IMR-90 (cell line): ENCODE results near the gene ANO8. TPM values are rescaled to one million over a fixed set of nuclear protein-coding genes. Genes with fewer than 3 reads are reported as not detected.

Experiments
- ATAC-seq: fragments of 200-7000 bp; cut with Tn5 transposase; 2 replicates; pipeline ENCODE4 v1.9.1; 2020; ENCODE audit warnings: low read depth, mild to moderate bottlenecking, moderate library complexity
- BruUV-seq: library from RNA; stranded (reverse); fragments of 400-500 nt; replicated peaks from 2 replicates; lab custom pipeline; 2021; lab: Mats Ljungman, UMichigan
- CTCF ChIA-PET: fragments of 300-600 bp; formaldehyde crosslinking; extraction: SDS; loops from one replicate; lab custom pipeline; 2021; ENCODE audit warnings: antibody characterized with exemption; lab: Yijun Ruan, JAX
- POLR2A ChIA-PET: fragments of 300-600 bp; sonication (Branson Sonifier 250); formaldehyde crosslinking; loops from one replicate; lab custom pipeline; 2022; ENCODE audit warnings: antibody characterized with exemption; ENCODE audit not compliant: unreplicated experiment; lab: Charles Lee
- DNase-seq: peaks from one replicate; pipeline ENCODE4 v3.0.0; 2013
- H2AFZ ChIP-seq: replicated peaks from 2 replicates; pipeline ENCODE3; 2013; ENCODE audit warnings: low read length, mild to moderate bottlenecking; ENCODE audit not compliant: poor library complexity
- H2AK5ac ChIP-seq: 2 replicates; pipeline ENCODE4 v1.6.1; 2013; ENCODE audit warnings: low read depth, low read length, inconsistent platforms
- H2AK9ac ChIP-seq: replicated peaks from 2 replicates; pipeline ENCODE3; 2013; ENCODE audit warnings: mild to moderate bottlenecking, low read depth, low read length, moderate library complexity; ENCODE audit not compliant: poor library complexity
- H2BK120ac ChIP-seq: 2 replicates; pipeline ENCODE4 v1.6.1; 2013; ENCODE audit warnings: low read depth, low read length, inconsistent platforms
- H2BK15ac ChIP-seq: 3 replicates; pipeline ENCODE4 v1.6.1; 2013; ENCODE audit warnings: low read depth, low read length, inconsistent platforms
- H2BK20ac ChIP-seq: 2 replicates; pipeline ENCODE4 v1.6.1; 2013; ENCODE audit warnings: low read depth, mild to moderate bottlenecking, inconsistent platforms, low read length, moderate library complexity
- H2BK5ac ChIP-seq: 2 replicates; pipeline ENCODE4 v1.6.1; 2013; ENCODE audit warnings: mild to moderate bottlenecking, low read depth, low read length, inconsistent platforms; ENCODE audit not compliant: poor library complexity, severe bottlenecking
- H3K14ac ChIP-seq: replicated peaks from 2 replicates; pipeline ENCODE4 v1.6.1; 2013; ENCODE audit warnings: low read depth, low read length, inconsistent platforms
- H3K18ac ChIP-seq: 2 replicates; pipeline ENCODE4 v1.6.1; 2013; ENCODE audit warnings: low read depth, low read length, control low read depth
- H3K23ac ChIP-seq: 2 replicates; pipeline ENCODE4 v1.6.1; 2013; ENCODE audit warnings: low read depth, low read length, inconsistent platforms
- H3K27ac ChIP-seq: 2 replicates; pipeline ENCODE4 v1.5.1; 2013; ENCODE audit warnings: mild to moderate bottlenecking, control low read depth, low read length; ENCODE audit not compliant: insufficient read depth
- H3K27me3 ChIP-seq: 2 replicates; pipeline ENCODE4 v1.6.1; 2013; ENCODE audit warnings: low read length; ENCODE audit not compliant: control insufficient read depth, insufficient read depth
- H3K36me3 ChIP-seq: 2 replicates; pipeline ENCODE4 v1.6.1; 2013; ENCODE audit warnings: low read length, mixed read lengths; ENCODE audit not compliant: control insufficient read depth, insufficient read depth
- H3K4ac ChIP-seq: 2 replicates; pipeline ENCODE4 v1.6.1; 2013; ENCODE audit warnings: low read depth, low read length, inconsistent platforms
- H3K4me1 ChIP-seq: 2 replicates; pipeline ENCODE4 v1.6.1; 2013; ENCODE audit warnings: low read length, mixed read lengths; ENCODE audit not compliant: control insufficient read depth, insufficient read depth
- H3K4me2 ChIP-seq: 2 replicates; pipeline ENCODE4 v1.6.1; 2013; ENCODE audit warnings: low read depth, mild to moderate bottlenecking, control low read depth, low read length, moderate library complexity
- H3K4me3 ChIP-seq: 2 replicates; pipeline ENCODE4 v1.5.1; 2013; ENCODE audit warnings: low read depth, mild to moderate bottlenecking, control low read depth, low read length, moderate library complexity; ENCODE audit not compliant: insufficient read depth
- H3K56ac ChIP-seq: 2 replicates; pipeline ENCODE4 v1.6.1; 2013; ENCODE audit warnings: low read length, inconsistent platforms; ENCODE audit not compliant: insufficient read depth; ENCODE audit errors: extremely low read depth
- H3K79me1 ChIP-seq, 2 experiments: 2 replicates each; pipeline ENCODE4 v1.6.1; 2013; ENCODE audit warnings: low read length in 2 of 2, inconsistent platforms in 1 of 2, low read depth in 1 of 2
- H3K9ac ChIP-seq: 2 replicates; pipeline ENCODE4 v1.6.1; 2013; ENCODE audit warnings: low read depth, low read length, control low read depth
- H3K9me1 ChIP-seq: 2 replicates; pipeline ENCODE4 v1.6.1; 2013; ENCODE audit warnings: low read length, inconsistent platforms; ENCODE audit not compliant: insufficient read depth
- H3K9me3 ChIP-seq: 2 replicates; pipeline ENCODE4 v1.6.1; 2013; ENCODE audit warnings: low read length; ENCODE audit not compliant: control insufficient read depth, insufficient read depth
- H4K20me1 ChIP-seq: 2 replicates; pipeline ENCODE4 v1.6.1; 2013; ENCODE audit warnings: low read length, inconsistent platforms; ENCODE audit not compliant: insufficient read depth
- H4K5ac ChIP-seq: 2 replicates; pipeline ENCODE4 v1.6.1; 2013; ENCODE audit warnings: mild to moderate bottlenecking, low read depth, low read length, control low read depth
- H4K8ac ChIP-seq, 2 experiments: 2 replicates each; pipeline ENCODE4 v1.6.1; 2013; ENCODE audit warnings: low read depth in 2 of 2, low read length in 2 of 2, control low read depth in 1 of 2, inconsistent platforms in 1 of 2
- H4K91ac ChIP-seq: 2 replicates; pipeline ENCODE4 v1.6.1; 2013; ENCODE audit warnings: low read depth, low read length, inconsistent platforms; ENCODE audit not compliant: insufficient read depth
- BHLHE40 ChIP-seq: fragments of 150-350 bp; IDR thresholded peaks from 2 replicates; pipeline ENCODE4 v1.6.1; 2016; ENCODE audit warnings: mild to moderate bottlenecking, low read depth, low read length
- CEBPB ChIP-seq: IDR thresholded peaks from 2 replicates; pipeline ENCODE4 v1.6.1; 2012; ENCODE audit warnings: low read depth, low read length, improper control_type of control experiment
- CHD1 ChIP-seq: IDR thresholded peaks from 2 replicates; pipeline ENCODE4 v1.6.1; 2012; ENCODE audit warnings: low read depth, low read length, improper control_type of control experiment
- MAFK ChIP-seq: IDR thresholded peaks from 2 replicates; pipeline ENCODE4 v1.6.1; 2012; ENCODE audit warnings: low read depth, low read length, improper control_type of control experiment
- POLR2A ChIP-seq: IDR thresholded peaks from 2 replicates; pipeline ENCODE4 v1.6.1; 2012; ENCODE audit warnings: mild to moderate bottlenecking, low read depth, low read length
- SMC3 ChIP-seq: fragments of 150-350 bp; IDR thresholded peaks from 2 replicates; pipeline ENCODE4 v1.6.1; 2016; ENCODE audit warnings: low read depth, mild to moderate bottlenecking, antibody characterized with exemption, low read length, moderate library complexity
- WGBS, 2 experiments: methylation state at CpG; one replicate each; pipeline versions ENCODE4 v1.1.5 to v1.1.7; 2013; ENCODE audit warnings: missing lambda C conversion rate in 2 of 2; ENCODE audit not compliant: insufficient read length in 1 of 2; ENCODE audit errors: extremely low coverage in 2 of 2; 5-methylcytosine and 5-hydroxymethylcytosine counted together
- dilution Hi-C: fragments of 300-500 bp; cut with HindIII; formaldehyde crosslinking; loops from one replicate; pipeline ENCODE4 v1.14.3; 2018; ENCODE audit warnings: low sequenced_read_pairs; ENCODE audit not compliant: unreplicated experiment
- in situ Hi-C: fragments of 300-500 bp; cut with MboI; formaldehyde crosslinking; loops from 3 replicates; pipeline ENCODE4 v1.14.3; 2019; ENCODE audit warnings: low sequenced_read_pairs, inconsistent platforms, mixed read lengths
- intact Hi-C: fragments of 100-400 bp; cut with micrococcal nuclease; formaldehyde crosslinking; loops from 2 replicates; pipeline ENCODE4 v1.10.0; 2022
- polyA plus RNA-seq, 3 experiments: library from polyadenylated mRNA; depleted of rRNA; stranded (reverse); fragments of >200 nt; gene quantifications; 2 replicates each; pipeline ENCODE4 v1.2.3, GENCODE V29; 2012; ENCODE audit warnings: low replicate concordance in 1 of 3
- total RNA-seq: library from RNA; depleted of rRNA; stranded (reverse); fragments of >200 nt; gene quantifications from 2 replicates; pipeline ENCODE4 v1.2.3, GENCODE V29; 2012
- TF ChIP-seq, protein P1 (sequence below): conservative IDR thresholded peaks from 2 replicates; pipeline ENCODE4 v1.5.1; 2012; ENCODE audit warnings: mild to moderate bottlenecking, low read depth, low read length, improper control_type of control experiment
- TF ChIP-seq, protein P2 (sequence below): fragments of 150-350 bp; IDR thresholded peaks from 2 replicates; pipeline ENCODE4 v1.6.1; 2017; ENCODE audit warnings: mild to moderate bottlenecking, antibody characterized with exemption, low read length, low read depth

Gene ANO8
- total and polyA plus RNA-seq, 2 of the 4 experiments (the other 2 are of a cell fraction) = 1.6 to 5.6 TPM

DNA sequence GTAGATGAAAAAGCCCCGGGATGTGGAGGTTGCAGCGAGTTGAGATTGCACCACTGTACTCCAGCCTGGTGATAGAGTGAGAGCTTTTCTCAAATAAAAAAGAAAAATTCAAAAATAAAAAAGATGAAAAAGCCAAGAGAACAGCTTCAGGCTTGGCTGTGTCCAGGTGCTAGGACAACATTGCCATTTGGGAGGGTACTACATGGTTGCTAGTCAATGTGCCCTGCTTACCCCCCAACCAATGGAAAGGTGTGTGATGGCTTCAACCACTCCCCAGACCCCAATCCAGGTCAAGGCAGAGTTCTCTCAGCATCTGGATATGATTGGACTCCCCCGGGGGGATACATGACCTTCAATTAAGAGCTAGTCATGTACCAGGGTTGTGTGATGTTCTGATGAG is 55.2 kb downstream of the ANO8 start:
- Histone ChIP-seq H3K9ac (no peak overlapping the region), H3K23ac (no peak overlapping the region), H3K4me1 (no peaks in the 10 kb centered on the region), H3K4ac (no peak overlapping the region), H3K18ac (no peak overlapping the region), H4K8ac (no peak overlapping the region), H3K14ac (no peak overlapping the region), H3K9me1 (no peaks in the 10 kb centered on the region), H3K79me1 (no peaks in the 10 kb centered on the region), H2BK5ac (no peak overlapping the region), H3K36me3 (peaks cover 24% of the 10 kb centered on the region), H4K91ac (no peak overlapping the region), H3K56ac (no peak overlapping the region), H3K27ac (no peak overlapping the region), H4K20me1 (no peaks in the 10 kb centered on the region), H2BK20ac (no peak overlapping the region), H3K4me2 (no peak overlapping the region), H3K9me3 (no peaks in the 10 kb centered on the region), H2BK120ac (no peak overlapping the region), H2AFZ (no peak overlapping the region), H2AK9ac (no peak overlapping the region), H4K5ac (no peak overlapping the region), H3K27me3 (no peaks in the 10 kb centered on the region), H2AK5ac (no peak overlapping the region), H3K4me3 (no peak overlapping the region), H2BK15ac (no peak overlapping the region)
- DNase-seq (no peak), ATAC-seq (no peak)
- no TSS peak for BruUV-seq
- ChIA-PET CTCF (interaction anchor here (0.6 kb wide), 1 partner anchor 13 kb away, joined by 3 read pairs; no protein-coding TSS in a partner anchor), POLR2A (no interaction called here)
- intact Hi-C loops (no loop called here), dilution Hi-C loops (no loop called here), in situ Hi-C loops (no loop called here)
- TF ChIP-seq, protein P1, sequence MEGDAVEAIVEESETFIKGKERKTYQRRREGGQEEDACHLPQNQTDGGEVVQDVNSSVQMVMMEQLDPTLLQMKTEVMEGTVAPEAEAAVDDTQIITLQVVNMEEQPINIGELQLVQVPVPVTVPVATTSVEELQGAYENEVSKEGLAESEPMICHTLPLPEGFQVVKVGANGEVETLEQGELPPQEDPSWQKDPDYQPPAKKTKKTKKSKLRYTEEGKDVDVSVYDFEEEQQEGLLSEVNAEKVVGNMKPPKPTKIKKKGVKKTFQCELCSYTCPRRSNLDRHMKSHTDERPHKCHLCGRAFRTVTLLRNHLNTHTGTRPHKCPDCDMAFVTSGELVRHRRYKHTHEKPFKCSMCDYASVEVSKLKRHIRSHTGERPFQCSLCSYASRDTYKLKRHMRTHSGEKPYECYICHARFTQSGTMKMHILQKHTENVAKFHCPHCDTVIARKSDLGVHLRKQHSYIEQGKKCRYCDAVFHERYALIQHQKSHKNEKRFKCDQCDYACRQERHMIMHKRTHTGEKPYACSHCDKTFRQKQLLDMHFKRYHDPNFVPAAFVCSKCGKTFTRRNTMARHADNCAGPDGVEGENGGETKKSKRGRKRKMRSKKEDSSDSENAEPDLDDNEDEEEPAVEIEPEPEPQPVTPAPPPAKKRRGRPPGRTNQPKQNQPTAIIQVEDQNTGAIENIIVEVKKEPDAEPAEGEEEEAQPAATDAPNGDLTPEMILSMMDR = no peak
- TF ChIP-seq SMC3 (no peak), CHD1 (no peak), BHLHE40 (no peak), MAFK (no peak), POLR2A (no peak), CEBPB (no peak)
- TF ChIP-seq, protein P2, sequence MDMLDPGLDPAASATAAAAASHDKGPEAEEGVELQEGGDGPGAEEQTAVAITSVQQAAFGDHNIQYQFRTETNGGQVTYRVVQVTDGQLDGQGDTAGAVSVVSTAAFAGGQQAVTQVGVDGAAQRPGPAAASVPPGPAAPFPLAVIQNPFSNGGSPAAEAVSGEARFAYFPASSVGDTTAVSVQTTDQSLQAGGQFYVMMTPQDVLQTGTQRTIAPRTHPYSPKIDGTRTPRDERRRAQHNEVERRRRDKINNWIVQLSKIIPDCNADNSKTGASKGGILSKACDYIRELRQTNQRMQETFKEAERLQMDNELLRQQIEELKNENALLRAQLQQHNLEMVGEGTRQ = no peak
- no CpG with 5 or more reads among the region's 3 CpGs for WGBS, 2 experiments
